IMR-90 (cell line): ENCODE data around the gene USH2A.

Experiments
- BHLHE40 ChIP-seq: fragments of 150-350 bp; IDR thresholded peaks from 2 replicates; pipeline ENCODE4 v1.6.1; 2016; ENCODE audit warnings: mild to moderate bottlenecking, low read depth, low read length
- CEBPB ChIP-seq: IDR thresholded peaks from 2 replicates; pipeline ENCODE4 v1.6.1; 2012; ENCODE audit warnings: low read depth, low read length, improper control_type of control experiment
- CHD1 ChIP-seq: IDR thresholded peaks from 2 replicates; pipeline ENCODE4 v1.6.1; 2012; ENCODE audit warnings: low read depth, low read length, improper control_type of control experiment
- CTCF ChIP-seq: conservative IDR thresholded peaks from 2 replicates; pipeline ENCODE4 v1.5.1; 2012; ENCODE audit warnings: mild to moderate bottlenecking, low read depth, low read length, improper control_type of control experiment
- POLR2A ChIP-seq: IDR thresholded peaks from 2 replicates; pipeline ENCODE4 v1.6.1; 2012; ENCODE audit warnings: mild to moderate bottlenecking, low read depth, low read length
- RAD21 ChIP-seq: IDR thresholded peaks from 2 replicates; pipeline ENCODE4 v1.6.1; 2012; ENCODE audit warnings: low read length, improper control_type of control experiment
- SMC3 ChIP-seq: fragments of 150-350 bp; IDR thresholded peaks from 2 replicates; pipeline ENCODE4 v1.6.1; 2016; ENCODE audit warnings: low read depth, mild to moderate bottlenecking, antibody characterized with exemption, low read length, moderate library complexity
- TF ChIP-seq, protein P1 (sequence below): fragments of 150-350 bp; IDR thresholded peaks from 2 replicates; pipeline ENCODE4 v1.6.1; 2017; ENCODE audit warnings: mild to moderate bottlenecking, antibody characterized with exemption, low read length, low read depth
- TF ChIP-seq, protein P2 (sequence below): fragments of 150-350 bp; IDR thresholded peaks from 2 replicates; pipeline ENCODE4 v1.6.1; 2016; ENCODE audit warnings: low read depth, mild to moderate bottlenecking, low read length, moderate library complexity, borderline replicate concordance

DNA sequence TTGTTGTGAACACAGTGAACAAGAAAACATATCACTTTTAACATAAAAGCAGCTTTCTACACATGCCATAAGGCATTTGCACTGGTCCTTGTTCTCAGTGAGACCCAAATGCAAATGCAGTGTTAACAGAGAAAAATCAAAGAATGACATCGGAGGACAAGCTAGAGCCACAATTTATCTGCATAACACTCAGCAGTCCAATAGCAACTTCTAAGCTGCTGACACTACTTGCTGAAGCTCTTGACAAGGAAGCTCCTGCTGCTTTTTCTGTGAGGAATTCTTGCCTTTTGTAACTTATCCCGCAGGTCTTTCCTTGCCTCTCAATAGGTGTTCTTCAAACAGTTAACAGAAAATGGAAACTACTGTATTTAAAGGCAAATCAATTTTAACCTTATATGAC lies 34.7 kb downstream of the USH2A start:
- no peak for TF ChIP-seq SMC3
- TF ChIP-seq CEBPB: no peak
- TF ChIP-seq POLR2A: no peak
- TF ChIP-seq CHD1: no peak
- TF ChIP-seq RAD21: no peak
- TF ChIP-seq, protein P1, sequence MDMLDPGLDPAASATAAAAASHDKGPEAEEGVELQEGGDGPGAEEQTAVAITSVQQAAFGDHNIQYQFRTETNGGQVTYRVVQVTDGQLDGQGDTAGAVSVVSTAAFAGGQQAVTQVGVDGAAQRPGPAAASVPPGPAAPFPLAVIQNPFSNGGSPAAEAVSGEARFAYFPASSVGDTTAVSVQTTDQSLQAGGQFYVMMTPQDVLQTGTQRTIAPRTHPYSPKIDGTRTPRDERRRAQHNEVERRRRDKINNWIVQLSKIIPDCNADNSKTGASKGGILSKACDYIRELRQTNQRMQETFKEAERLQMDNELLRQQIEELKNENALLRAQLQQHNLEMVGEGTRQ: no peak
- TF ChIP-seq CTCF: no peak
- TF ChIP-seq, protein P2, sequence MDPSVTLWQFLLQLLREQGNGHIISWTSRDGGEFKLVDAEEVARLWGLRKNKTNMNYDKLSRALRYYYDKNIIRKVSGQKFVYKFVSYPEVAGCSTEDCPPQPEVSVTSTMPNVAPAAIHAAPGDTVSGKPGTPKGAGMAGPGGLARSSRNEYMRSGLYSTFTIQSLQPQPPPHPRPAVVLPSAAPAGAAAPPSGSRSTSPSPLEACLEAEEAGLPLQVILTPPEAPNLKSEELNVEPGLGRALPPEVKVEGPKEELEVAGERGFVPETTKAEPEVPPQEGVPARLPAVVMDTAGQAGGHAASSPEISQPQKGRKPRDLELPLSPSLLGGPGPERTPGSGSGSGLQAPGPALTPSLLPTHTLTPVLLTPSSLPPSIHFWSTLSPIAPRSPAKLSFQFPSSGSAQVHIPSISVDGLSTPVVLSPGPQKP: no peak
- no peak for TF ChIP-seq BHLHE40
